B cell (primary cell): ENCODE results near the gene MKRN1. TPM values are rescaled to one million over a fixed set of nuclear protein-coding genes. Genes with fewer than 3 reads are reported as not detected.
"Not testable (repeated sequence)": the region's sequence is repeated elsewhere in the genome, so short reads cannot be mapped to it uniquely, and the experiment has no call there.

Experiments
- ATAC-seq: fragments of 200-7000 bp; cut with Tn5 transposase; one replicate; pipeline ENCODE4 v1.10.0; 2021; ENCODE audit warnings: low read depth, mild to moderate bottlenecking, moderate number of reproducible peaks, moderate library complexity
- CTCF ChIA-PET: fragments of 350-600 bp; sonication (Branson Sonifier 250); formaldehyde crosslinking; loops from one replicate; lab custom pipeline; 2021; ENCODE audit warnings: antibody characterized with exemption, inconsistent platforms; lab: Charles Lee
- POLR2A ChIA-PET: fragments of 350-600 bp; sonication (Branson Sonifier 250); formaldehyde crosslinking; loops from one replicate; lab custom pipeline; 2021; ENCODE audit warnings: antibody characterized with exemption; lab: Charles Lee
- DNase-seq: peaks from one replicate; pipeline ENCODE4 v3.0.0; 2013
- H2AFZ ChIP-seq: 2 replicates; pipeline ENCODE4 v1.6.1; 2012; ENCODE audit warnings: mild to moderate bottlenecking, low read depth, low read length; ENCODE audit not compliant: insufficient read depth, poor library complexity, severe bottlenecking
- H3K27ac ChIP-seq, 2 donors: 1 replicate in 1 of 2; 2 replicates in 1 of 2; pipeline ENCODE4 v1.5.1; 2012 to 2013; ENCODE audit warnings: low read length in 2 of 2, mild to moderate bottlenecking in 2 of 2, moderate library complexity in 1 of 2
- H3K27me3 ChIP-seq, 4 experiments: fragments of 200-600 bp in 1 of 4; sonication (generic) in 1 of 4; replicated peaks in 1 of 4; 1 replicate in 2 of 4; 2 replicates in 2 of 4; pipeline versions ENCODE4 v1.6.1 to v1.7.0; 2013 to 2016; ENCODE audit warnings: low read length in 3 of 4, mild to moderate bottlenecking in 2 of 4, mixed read lengths in 1 of 4, moderate library complexity in 1 of 4; ENCODE audit not compliant: insufficient read depth in 4 of 4, control insufficient read depth in 3 of 4; ENCODE audit errors: control extremely low read depth in 1 of 4
- H3K36me3 ChIP-seq, 2 experiments: replicated peaks in 1 of 2; 1 replicate in 1 of 2; 2 replicates in 1 of 2; pipeline versions ENCODE4 v1.6.1 to v1.7.1; 2013; ENCODE audit warnings: low read length in 1 of 2; ENCODE audit not compliant: insufficient read depth in 2 of 2, control insufficient read depth in 1 of 2; ENCODE audit errors: control extremely low read depth in 1 of 2, extremely low read depth in 1 of 2
- H3K4me1 ChIP-seq, 2 donors: fragments of 200-600 bp in 1 of 2; sonication (generic) in 1 of 2; 1 replicate in 1 of 2; 2 replicates in 1 of 2; pipeline versions ENCODE4 v1.5.1 to v1.6.1; 2013 to 2017; ENCODE audit warnings: low read length in 2 of 2; ENCODE audit not compliant: control insufficient read depth in 2 of 2, insufficient read depth in 2 of 2
- H3K4me2 ChIP-seq: replicated peaks from 2 replicates; pipeline ENCODE3; 2012; ENCODE audit warnings: mild to moderate bottlenecking, low read depth, low read length; ENCODE audit not compliant: poor library complexity, severe bottlenecking
- H3K4me3 ChIP-seq, 5 experiments: fragments of 200-600 bp in 1 of 5; sonication (generic) in 1 of 5; 1 replicate in 3 of 5; 2 replicates in 2 of 5; pipeline versions ENCODE4 v1.5.1 to v1.7.0; 2011 to 2016; ENCODE audit warnings: low read length in 4 of 5, mild to moderate bottlenecking in 4 of 5, low read depth in 2 of 5, control low read depth in 1 of 5, moderate library complexity in 1 of 5; ENCODE audit not compliant: insufficient read depth in 1 of 5; ENCODE audit errors: control extremely low read depth in 1 of 5, extremely low read depth in 1 of 5
- H3K79me2 ChIP-seq: fragments of 200-600 bp; sonication (generic); one replicate; pipeline ENCODE4 v1.6.0; 2016; ENCODE audit warnings: low read length; ENCODE audit not compliant: control insufficient read depth, insufficient read depth
- H3K9ac ChIP-seq: fragments of 200-600 bp; sonication (generic); 2 replicates; pipeline ENCODE4 v1.6.1; 2017; ENCODE audit warnings: mild to moderate bottlenecking, low read length, moderate library complexity
- H3K9me3 ChIP-seq, 3 donors: one replicate each; pipeline versions ENCODE4 v1.6.1 to v1.7.1; 2013; ENCODE audit warnings: low read length in 2 of 3; ENCODE audit not compliant: control insufficient read depth in 2 of 3, insufficient read depth in 1 of 3; ENCODE audit errors: control extremely low read depth in 1 of 3
- H4K20me1 ChIP-seq: 2 replicates; pipeline ENCODE4 v1.6.0; 2012; ENCODE audit warnings: mild to moderate bottlenecking, low read length; ENCODE audit not compliant: insufficient read depth, control insufficient read depth, poor library complexity, severe bottlenecking
- H3K27ac Mint-ChIP-seq: one replicate; pipeline ENCODE4 v1.8.0; 2021; ENCODE audit warnings: mixed read lengths
- H3K27me3 Mint-ChIP-seq: one replicate; pipeline ENCODE4 v1.8.0; 2021; ENCODE audit warnings: mixed read lengths
- H3K4me1 Mint-ChIP-seq: one replicate; pipeline ENCODE4 v1.8.0; 2021; ENCODE audit warnings: mixed read lengths
- H3K4me3 Mint-ChIP-seq: one replicate; pipeline ENCODE4 v1.8.0; 2021; ENCODE audit warnings: mixed read lengths
- H3K9me3 Mint-ChIP-seq: one replicate; pipeline ENCODE4 v1.8.0; 2022; ENCODE audit warnings: mixed read lengths; ENCODE audit not compliant: insufficient read depth
- CTCF ChIP-seq: fragments of 200-600 bp; IDR thresholded peaks from one replicate; pipeline ENCODE4 v1.8.0; 2022; ENCODE audit warnings: antibody characterized with exemption, mild to moderate bottlenecking
- EZH2 ChIP-seq: IDR thresholded peaks from 2 replicates; pipeline ENCODE4 v1.6.1; 2012; ENCODE audit warnings: borderline replicate concordance, low read depth, mild to moderate bottlenecking, moderate library complexity, low read length; ENCODE audit not compliant: insufficient read depth, poor library complexity, severe bottlenecking
- WGBS: methylation state at CpG from one replicate; pipeline ENCODE4 v1.1.5; 2013; ENCODE audit warnings: missing lambda C conversion rate; ENCODE audit not compliant: insufficient coverage; 5-methylcytosine and 5-hydroxymethylcytosine counted together
- intact Hi-C: fragments of 100-400 bp; cut with micrococcal nuclease; formaldehyde crosslinking; loops from one replicate; pipeline ENCODE4 v1.10.0; 2022
- polyA plus RNA-seq: library from polyadenylated mRNA; depleted of rRNA; stranded (reverse); fragments of >200 nt; gene quantifications from 2 replicates; pipeline ENCODE4 v1.2.3, GENCODE V29; 2012
- total RNA-seq, 2 donors: library from RNA; stranded (reverse); fragments of 120-200 nt in 1 of 2; gene quantifications; 1 replicate in 1 of 2; 2 replicates in 1 of 2; pipeline versions ENCODE4 v1.2.3 to v1.2.4, GENCODE V29; 2013 to 2022

Gene MKRN1
- total and polyA plus RNA-seq, 2 donors (not counting 1 experiment from before 2014, with no cell fraction given), result 41.9 to 147 TPM

- DNase-seq (no peak), ATAC-seq (no peak)
- peaks cover 0 to 3% (median 0%) of the 10 kb centered on the region in 4 experiments for H3K27me3 ChIP-seq
- ChIA-PET CTCF (interaction anchor here (1.2 to 1.8 kb wide), 2 partner anchors 141 to 144 kb away, joined by 3 to 8 read pairs; no protein-coding TSS in a partner anchor), POLR2A (no interaction called here)
- no peak overlapping the region for H3K4me2 ChIP-seq
- H2AFZ ChIP-seq, result peak overlapping the region; percentile 28
- H3K9me3 ChIP-seq, result no peaks in the 10 kb centered on the region
- Mint-ChIP-seq H3K9me3 (no peaks in the 10 kb centered on the region), H3K27me3 (peaks cover 16% of the 10 kb centered on the region), H3K4me1 (no peaks in the 10 kb centered on the region), H3K4me3 (no peak overlapping the region), H3K27ac (no peak overlapping the region)
- intact Hi-C loops, result no loop called here
- no peaks in the 10 kb centered on the region for H3K79me2 ChIP-seq
- TF ChIP-seq EZH2 (no peak), CTCF (no peak)
- H3K36me3 ChIP-seq, result no peaks in the 10 kb centered on the region
- H3K4me1 ChIP-seq, result no peaks in the 10 kb centered on the region
- H3K4me3 ChIP-seq, result no peak overlapping the region
- WGBS, result 67% methylated on average over 8 of the region's 9 CpGs
- H3K27ac ChIP-seq, result no peak overlapping the region
- no peak overlapping the region for H3K9ac ChIP-seq
- H4K20me1 ChIP-seq, result no peaks in the 10 kb centered on the region
Observed at GRCh38 chr7:140512317-140513000, 33.2 kb upstream of the MKRN1 start.

GRCh38 chr7:140509789-140510188, 30.5 kb upstream of the MKRN1 start:
- no peaks in the 10 kb centered on the region for H4K20me1 ChIP-seq
- ChIA-PET CTCF (no interaction called here), POLR2A (no interaction called here)
- peaks cover 5% of the 10 kb centered on the region for H3K27me3 Mint-ChIP-seq
- H3K9ac ChIP-seq, result no peak overlapping the region
- ATAC-seq, result no peak
- H3K36me3 ChIP-seq, result no peaks in the 10 kb centered on the region
- intact Hi-C loops, result no loop called here
- H2AFZ ChIP-seq, result no peak overlapping the region
- no peaks in the 10 kb centered on the region for H3K9me3 ChIP-seq
- no peak overlapping the region for H3K27ac ChIP-seq
- no peaks in the 10 kb centered on the region for H3K4me1 ChIP-seq
- H3K4me1 Mint-ChIP-seq, result no peaks in the 10 kb centered on the region
- DNase-seq, result no peak
- no peak overlapping the region for H3K27ac Mint-ChIP-seq
- H3K27me3 ChIP-seq, result no peaks in the 10 kb centered on the region
- no peaks in the 10 kb centered on the region for H3K79me2 ChIP-seq
- no peak overlapping the region for H3K4me3 ChIP-seq
- H3K9me3 Mint-ChIP-seq, result no peaks in the 10 kb centered on the region
- TF ChIP-seq EZH2 (no peak), CTCF (no peak)
- 89% methylated on average over 2 of the region's 5 CpGs for WGBS
- no peak overlapping the region for H3K4me2 ChIP-seq
- no peak overlapping the region for H3K4me3 Mint-ChIP-seq

DNA sequence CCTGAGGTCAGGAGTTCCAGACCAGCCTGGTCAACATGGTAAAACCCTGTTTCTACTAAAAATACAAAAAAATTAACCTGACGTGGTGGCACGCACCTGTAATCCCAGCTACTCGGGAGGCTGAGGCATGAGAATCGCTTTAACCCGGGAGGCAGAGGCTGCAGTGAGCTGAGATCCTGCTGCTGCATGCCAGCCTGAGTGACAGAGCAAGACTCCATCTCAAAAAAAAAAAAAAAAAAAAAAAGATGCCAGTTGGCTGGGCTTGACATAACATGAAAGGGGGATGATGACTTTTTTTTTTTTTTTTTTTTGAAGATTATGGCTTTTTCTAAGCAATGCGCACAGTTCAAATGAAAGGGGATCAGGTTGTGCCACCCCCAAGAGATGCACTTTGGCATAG, 28.3 kb upstream of the MKRN1 start:
- H3K4me1 ChIP-seq, H3K9me3 Mint-ChIP-seq, H3K4me1 Mint-ChIP-seq, H3K4me3 ChIP-seq, H2AFZ ChIP-seq, H3K27ac Mint-ChIP-seq, H3K4me3 Mint-ChIP-seq, H3K27me3 ChIP-seq, H3K9me3 ChIP-seq, intact Hi-C loops, ATAC-seq, H3K27ac ChIP-seq, DNase-seq, H3K36me3 ChIP-seq, H3K79me2 ChIP-seq, H4K20me1 ChIP-seq, H3K9ac ChIP-seq, H3K27me3 Mint-ChIP-seq, H3K4me2 ChIP-seq: not testable (repeated sequence)
- POLR2A ChIA-PET, result interaction anchor here (0.7 kb wide), 1 partner anchor 176 kb away, joined by 5 read pairs; no protein-coding TSS in a partner anchor
- CTCF ChIA-PET, result interaction anchor here (0.6 kb wide), 1 partner anchor 524 kb away, joined by 3 read pairs; no protein-coding TSS in a partner anchor
- WGBS, result 96% methylated on average over 5 of the region's 6 CpGs
